Stomach (tissue), 4 donors: ENCODE results near the gene ENOX1.

Experiments
- CTCF ChIP-seq, 7 experiments: fragments of 450-650 bp in 4 of 7; fragments of 200-600 bp in 3 of 7; sonication (generic) in 3 of 7; IDR thresholded peaks; one replicate each; pipeline ENCODE4 v1.5.1; 2016 to 2019; ENCODE audit warnings: antibody characterized with exemption in 7 of 7, control low read depth in 2 of 7, mild to moderate bottlenecking in 1 of 7
- EP300 ChIP-seq: sonication (generic); formaldehyde crosslinking; IDR thresholded peaks from one replicate; pipeline ENCODE4 v1.6.1; 2017; ENCODE audit warnings: antibody characterized with exemption
- POLR2A ChIP-seq, 4 donors: fragments of 450-650 bp; IDR thresholded peaks; one replicate each; pipeline ENCODE4 v1.6.1; 2016; ENCODE audit warnings: antibody characterized with exemption in 4 of 4, control low read depth in 2 of 4, mild to moderate bottlenecking in 1 of 4, moderate library complexity in 1 of 4
- POLR2AphosphoS5 ChIP-seq, 3 donors: sonication (generic); formaldehyde crosslinking; IDR thresholded peaks; one replicate each; pipeline ENCODE4 v1.6.1; 2016; ENCODE audit warnings: antibody characterized with exemption in 3 of 3

GRCh38 chr13:43326100-43326499, 460.7 kb downstream of the ENOX1 start:
- no peak for TF ChIP-seq EP300
- TF ChIP-seq CTCF (IDR thresholded peaks at IDR 0.05) = no peak
- TF ChIP-seq POLR2AphosphoS5 (IDR thresholded peaks at IDR 0.05) = no peak
- no peak for TF ChIP-seq POLR2A (IDR thresholded peaks at IDR 0.05)
